NCI-H524 (cell line): ENCODE results near the gene PCGF5.
"Not testable (repeated sequence)": the region's sequence is repeated elsewhere in the genome, so short reads cannot be mapped to it uniquely, and the experiment has no call there.

Experiments used
- DNase-seq, 2 experiments: peaks; one replicate each; lab custom pipeline; 2025; lab: John Stamatoyannopoulos, UW

The PCGF5 gene

DNA sequence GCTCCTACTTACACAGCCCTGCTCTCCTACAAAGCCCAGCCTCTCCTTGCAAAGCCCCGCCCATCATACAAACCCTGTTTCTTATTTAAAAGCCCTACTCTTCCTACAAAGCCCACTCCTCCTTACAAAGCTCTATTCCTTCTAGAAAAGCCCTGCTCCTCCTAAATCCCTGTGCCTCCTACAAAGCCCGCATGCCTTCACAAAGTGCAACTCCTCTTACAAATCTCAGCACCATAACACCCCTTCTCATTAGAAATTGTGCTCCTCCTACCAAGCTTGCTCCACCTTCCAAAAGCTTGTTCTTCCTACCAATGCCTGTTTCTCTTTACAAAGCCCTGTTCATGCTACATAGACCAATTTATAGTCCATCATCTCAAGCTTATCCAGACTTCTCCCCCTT lies 66.1 kb downstream of the PCGF5 start:
- no peak for DNase-seq

DNA sequence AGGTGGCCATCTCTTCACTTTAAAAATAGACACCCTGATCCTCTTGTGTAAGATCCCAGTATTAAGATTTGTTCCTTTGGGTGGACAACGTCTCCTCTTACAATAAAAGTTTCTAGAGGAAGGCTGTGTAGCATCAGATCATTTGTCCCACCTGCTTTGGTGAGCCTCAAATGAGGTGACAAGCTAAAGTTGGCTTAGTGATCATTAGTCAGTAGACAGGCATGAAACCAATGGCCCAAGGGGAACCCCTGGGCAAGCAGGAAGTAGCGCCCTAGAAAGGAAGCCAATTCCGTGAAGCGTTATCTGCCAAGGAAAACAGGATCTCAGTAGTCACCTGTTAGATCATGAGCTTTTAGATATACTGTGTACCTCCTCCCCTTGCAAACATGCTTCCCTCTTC lies 66.8 kb downstream of the PCGF5 start:
- no peak for DNase-seq

DNA sequence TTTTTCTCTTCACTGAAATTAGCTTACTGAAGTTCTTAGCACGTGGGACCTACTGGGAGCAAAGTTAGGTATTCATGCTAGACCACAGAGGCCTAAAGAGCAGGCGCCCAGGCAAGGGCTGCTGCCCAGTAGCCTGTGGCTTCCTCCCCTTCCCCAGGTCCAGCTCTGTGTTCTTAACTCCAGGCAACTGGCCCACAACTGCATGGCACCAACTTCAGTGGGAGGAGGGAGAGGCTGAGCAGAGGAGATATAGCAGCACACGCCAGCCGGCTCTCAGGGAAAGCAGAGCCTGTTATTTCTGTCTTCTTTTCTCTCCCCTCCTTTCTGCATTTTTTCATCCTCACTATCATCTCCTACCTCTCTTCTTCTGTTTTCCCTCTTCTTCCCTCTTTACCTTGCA lies 67.4 kb downstream of the PCGF5 start:
- no peak for DNase-seq

DNA sequence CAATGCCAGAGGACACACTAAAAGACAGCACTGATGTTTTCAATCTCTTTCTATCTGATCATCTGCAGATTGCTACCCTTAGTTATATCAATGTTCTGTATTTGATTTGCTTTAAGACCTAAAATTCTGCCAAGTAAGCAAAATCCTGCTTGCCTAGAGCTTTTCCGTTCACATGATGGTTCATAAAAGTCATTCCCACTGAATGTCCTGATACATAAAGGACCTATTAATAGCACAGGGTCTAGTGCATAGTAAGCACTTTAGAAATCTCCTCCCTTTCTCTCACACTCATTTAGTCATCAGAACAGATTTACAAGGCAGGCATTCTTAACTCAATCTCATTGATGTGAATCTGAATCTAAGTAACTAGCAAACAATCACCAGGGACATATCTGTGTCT lies 68.8 kb downstream of the PCGF5 start:
- DNase-seq = no peak

DNA sequence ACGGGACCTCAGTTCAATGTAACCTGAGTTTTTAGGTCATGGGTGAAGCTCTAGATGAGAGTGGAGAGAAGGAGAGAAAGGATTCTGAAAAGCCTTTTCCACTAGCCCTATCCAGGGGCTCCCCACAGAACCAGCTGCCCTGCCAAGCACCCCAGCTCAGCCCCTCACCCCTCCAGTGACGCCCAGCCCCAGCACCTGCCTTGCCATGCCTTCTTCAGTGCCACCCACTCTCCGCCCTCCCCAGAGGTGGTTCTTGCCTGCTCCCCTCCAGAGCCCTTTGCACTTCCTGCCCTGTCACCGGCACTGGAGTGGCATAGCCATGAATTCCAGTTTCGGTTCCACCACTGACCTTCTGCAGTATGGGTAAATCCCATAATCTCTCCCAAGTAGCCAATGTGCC lies 70.1 kb downstream of the PCGF5 start:
- no peak for DNase-seq

DNA sequence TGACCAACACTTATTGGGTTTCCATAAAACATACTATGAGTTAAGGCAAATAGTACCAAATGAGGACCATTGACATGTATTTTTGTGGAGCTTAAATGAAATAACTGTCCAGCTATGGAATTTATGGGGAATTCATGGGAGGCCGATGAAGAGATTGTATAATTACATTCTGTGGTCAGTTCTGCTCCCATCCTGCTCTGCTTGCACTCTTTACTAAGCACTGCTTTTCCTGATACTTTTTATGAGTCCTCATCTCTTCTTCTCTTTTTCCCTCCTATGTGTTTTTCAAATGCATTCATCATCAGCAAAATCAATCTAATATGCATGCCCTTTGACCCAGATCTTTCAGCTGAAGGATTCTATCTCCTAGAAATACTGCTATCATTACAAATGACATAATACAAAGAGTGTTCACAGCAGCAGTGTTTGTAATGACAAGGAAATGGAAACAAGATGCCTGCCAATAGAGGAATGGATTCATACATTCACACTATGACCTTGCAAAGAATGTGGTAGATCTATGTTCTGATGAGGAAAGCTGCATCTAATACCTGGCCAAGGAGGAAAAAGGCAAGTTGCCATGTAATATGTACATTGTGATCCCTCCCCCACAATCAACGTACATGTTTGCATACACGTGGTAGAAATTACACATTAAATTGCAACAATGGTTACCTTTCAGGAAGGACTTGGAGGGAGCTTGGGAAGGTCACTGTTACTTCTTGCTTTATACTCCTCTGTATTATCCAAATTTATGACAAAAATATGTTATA lies 73.9 kb downstream of the PCGF5 start:
- no peak for DNase-seq

DNA sequence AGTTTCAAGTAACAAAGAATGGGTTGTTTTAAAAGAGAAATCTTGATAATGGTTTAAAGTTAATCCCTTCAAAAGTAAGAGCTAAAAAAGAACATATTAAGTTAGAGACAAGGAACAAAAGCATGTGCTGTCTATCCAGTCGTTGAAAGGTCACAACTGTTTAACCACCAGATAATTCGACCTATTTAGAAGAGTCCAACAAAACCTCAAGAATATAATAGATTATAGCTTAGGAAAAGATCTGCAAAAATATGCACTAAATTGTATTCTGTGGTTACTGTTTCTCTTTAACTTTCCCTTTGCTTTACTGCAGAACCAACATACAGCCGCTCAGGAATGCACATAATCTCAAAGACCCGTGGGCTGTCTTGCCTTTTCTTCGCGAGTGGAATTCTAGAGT lies 74.9 kb downstream of the PCGF5 start:
- DNase-seq = no peak

DNA sequence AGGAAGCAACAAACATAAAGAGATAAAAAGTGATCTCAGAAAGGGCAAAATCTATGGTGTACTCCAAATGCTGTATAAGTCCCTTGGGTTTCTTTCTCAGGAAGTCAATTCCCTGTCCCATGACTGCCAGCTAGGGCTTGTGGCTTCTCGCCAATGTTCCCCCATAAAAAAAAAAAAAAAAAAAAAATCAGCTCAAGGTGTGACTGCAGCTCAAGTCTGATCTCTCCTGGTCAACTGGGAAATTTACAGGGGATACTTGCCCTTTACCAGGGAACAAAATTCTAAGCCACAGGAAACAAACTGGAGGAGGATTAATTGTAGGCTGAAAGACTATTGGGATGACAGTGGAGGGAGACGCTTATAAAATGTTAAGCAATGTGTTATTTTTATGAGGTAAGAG lies 76.0 kb downstream of the PCGF5 start:
- no peak for DNase-seq

DNA sequence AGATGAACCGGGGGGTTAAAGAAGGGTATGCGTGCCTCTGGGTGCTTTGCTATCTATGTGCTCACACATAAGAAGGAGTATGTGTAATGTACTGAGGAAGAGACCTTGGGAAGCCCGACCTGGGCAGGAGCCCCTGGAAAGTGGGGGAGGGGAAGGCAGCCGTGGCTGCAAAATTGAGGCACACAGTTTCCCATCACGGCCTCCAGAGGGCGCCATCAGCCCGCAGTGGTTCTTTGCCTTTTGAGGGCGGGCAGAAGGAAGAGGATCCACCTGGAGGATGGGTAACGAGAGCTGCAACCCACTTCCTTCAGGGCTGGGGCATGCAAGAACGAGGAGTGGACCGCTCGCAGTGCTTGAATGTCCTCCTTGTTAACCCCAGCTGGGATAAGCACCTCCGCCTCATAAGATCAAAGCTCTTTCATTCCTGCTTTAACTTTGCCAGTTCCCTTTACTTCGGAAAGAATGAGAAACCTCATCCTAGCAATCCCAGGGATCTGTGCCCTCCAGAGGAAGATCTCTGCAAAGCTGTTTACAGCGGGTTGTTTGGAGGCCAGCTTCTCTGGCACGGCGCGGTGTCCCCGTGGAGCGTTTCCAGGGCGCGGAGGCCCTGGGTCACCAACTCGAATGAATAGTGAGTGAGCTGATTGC lies 77.9 kb downstream of the PCGF5 start:
- peak; percentile 10 to 68 for DNase-seq

DNA sequence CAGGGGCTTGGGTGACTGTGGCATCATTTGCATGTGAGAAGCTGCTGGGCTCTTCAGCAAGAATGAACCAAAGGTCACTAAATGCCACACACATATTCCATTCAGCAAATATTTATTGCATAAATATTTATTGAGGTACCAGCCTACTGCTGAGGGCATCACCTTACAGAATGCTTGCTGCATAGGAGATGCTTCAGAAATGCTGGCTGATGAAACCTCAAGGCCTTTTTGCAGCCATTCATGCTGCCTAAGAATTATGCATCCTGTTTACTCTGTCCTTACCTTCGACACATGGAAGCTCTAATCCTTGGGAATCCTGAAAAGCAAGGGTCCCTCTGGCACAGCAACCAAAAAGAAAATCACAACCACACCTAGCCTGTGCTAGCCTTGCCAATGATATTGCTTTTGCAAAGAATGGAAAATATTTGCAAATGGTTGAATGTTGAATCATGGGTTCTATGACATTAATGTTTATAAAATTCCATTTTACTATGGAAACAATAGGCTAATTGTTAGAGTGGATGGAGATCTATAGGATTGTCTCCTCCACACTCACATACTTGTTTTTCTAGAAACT lies 79.6 kb downstream of the PCGF5 start:
- no peak for DNase-seq

DNA sequence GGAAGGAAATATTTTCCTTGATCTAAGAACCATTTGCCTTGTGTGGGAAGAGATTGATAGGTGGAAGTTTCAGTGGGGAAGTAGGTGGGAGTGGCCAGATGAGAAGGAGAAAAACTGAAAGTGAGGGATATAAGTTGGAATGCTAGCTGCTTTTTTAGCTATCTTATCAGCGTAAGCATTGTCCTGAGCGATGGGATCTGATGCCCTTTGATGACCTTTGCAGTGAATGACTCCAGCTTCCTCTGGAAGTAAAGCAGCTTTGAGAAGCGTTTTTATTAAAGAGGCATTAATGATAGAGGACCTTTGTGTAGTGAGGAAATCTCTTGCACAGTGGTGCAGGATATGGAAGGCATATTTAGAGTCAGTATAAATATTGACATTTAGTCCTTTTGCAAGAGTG lies 82.5 kb downstream of the PCGF5 start:
- DNase-seq = not testable (repeated sequence)

DNA sequence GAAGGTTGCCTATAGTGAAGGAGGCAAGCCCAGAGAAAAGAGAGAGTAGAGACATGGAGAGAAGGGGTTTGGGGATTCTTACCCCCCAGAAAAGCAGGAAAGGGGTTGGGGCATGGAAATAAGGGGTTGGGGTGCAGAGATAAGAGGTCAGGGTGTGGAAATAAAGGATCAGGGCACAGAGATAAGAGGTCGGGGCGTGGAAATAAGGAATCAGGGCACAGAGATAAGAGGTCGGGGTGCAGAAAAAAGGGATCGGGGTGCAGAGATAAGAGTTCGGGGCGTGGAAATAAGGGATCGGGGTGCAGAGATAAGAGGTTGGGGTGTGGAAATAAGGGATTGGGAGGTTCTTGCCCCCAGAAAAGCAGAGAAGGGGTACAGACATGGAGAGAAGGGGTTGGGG lies 85.5 kb downstream of the PCGF5 start:
- DNase-seq = not testable (repeated sequence)

DNA sequence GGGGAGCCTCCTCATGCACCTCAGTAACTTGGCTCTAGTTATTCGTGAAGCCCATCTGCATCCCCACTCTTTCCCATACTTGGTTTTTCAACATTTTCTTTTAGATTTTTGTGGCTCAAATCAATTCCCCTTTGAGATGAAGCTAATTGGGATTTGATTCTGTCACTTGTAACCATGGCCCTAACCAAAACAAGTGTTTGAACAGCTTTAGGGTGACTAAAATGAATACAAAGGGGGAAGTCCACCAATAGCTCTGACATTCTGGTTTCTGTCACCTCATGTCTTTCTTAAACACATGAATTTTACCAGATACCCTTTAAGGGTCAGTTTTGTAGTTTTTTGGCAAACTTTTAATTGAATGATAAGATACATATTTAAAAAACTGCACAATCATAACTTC lies 87.0 kb downstream of the PCGF5 start:
- no peak for DNase-seq

DNA sequence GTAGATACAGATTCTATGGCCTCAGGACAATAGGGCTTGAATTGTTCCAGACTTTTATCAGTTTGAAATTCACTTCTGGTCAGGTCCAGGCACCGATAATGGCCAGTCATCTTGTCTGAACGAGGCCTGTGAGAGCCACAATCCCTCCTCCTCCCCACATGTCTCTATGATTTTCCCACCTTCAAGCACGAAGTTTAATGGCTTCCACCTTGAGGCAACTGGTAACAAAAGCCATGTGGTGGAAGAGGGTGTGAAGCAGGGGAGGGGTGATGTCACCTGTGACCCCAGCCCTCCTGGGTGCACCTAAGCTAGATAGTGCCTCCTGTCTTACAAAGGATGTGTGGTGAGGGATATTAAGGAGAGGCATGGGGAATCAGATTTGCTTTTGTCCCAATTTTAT lies 89.2 kb downstream of the PCGF5 start:
- DNase-seq = no peak

DNA sequence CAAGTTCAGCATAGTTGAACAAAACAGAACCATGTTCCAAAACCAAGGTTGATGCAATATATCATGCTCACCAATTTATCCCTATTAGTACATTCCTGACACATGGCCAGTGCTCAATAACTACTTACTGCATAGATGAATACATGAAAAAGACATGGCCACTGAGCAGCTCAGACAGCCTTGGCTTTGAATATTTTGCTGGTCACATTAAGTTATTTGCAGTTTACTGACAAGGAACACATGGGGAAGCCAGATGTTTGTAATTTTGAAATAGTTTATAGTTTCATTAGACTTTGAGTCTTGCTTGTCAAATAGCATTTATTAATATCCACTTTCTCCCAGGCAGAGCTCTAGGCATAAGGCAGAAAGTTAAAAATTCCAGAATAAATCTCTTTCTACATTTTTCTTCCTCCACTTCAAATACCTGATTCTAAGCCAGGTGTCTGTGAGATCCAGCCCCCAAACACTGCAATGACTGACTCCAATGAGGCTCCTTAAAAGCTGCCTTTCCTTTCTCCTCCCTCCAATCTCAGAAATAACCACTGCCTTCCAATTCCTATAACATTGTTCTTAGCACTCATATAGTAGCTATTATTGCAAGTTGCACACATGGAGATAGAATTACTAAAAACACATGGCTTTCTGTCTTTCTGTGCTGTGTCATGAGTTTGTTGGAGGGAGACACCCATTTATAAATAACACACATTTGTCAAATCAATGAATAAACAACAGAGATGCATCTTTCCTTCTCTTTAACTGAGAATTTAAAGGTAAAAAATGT lies 91.3 kb downstream of the PCGF5 start:
- no peak for DNase-seq

DNA sequence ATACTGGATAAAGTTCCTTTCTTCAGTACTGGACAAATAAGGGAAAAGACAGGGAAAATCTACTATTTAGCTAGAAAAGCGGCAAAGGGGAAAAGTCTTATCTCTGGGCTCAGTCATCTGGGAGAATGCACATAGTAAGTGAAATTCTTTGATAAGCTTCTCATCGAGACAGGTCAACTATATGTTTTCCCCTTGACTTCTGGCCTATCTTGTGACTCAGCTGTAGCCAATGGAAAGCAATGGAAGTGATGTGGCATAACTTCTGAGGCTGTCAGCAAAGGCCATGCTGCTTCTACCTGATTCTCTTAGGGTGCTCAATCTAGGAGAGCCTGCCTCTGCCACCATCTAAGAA lies 91.9 kb downstream of the PCGF5 start:
- DNase-seq = no peak

DNA sequence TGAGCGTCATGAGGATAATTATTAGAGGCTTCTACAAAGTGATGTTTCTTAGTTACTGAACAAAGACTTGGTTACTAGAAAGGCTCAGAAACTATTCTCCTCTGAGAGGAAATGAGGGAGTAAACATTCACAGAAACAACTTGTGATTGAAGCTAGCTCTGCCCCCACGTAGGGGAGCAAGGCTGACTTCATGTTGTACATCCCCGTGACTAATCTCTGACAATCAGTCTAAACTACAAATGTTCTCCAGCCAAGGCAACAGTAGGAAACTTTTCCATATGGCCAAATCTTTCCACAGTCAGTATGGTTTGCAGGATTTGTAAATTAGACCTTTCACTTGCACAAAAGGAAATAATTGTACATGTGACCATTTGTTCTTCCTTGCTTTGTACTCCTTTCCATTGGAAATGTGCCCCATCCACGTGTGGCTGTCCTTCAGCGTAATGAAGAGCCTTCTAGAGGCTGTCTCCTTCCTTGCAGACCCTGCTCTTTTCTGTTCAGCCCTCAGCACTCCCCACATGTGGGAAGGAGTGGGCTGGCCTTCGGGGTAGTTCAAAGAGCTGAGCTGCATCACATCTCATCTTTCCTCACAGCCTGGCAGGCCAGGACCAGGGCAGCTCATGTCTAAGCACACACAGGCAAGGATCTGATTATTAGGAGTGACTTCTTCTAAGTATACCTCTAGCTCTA lies 93.5 kb downstream of the PCGF5 start:
- DNase-seq = no peak

DNA sequence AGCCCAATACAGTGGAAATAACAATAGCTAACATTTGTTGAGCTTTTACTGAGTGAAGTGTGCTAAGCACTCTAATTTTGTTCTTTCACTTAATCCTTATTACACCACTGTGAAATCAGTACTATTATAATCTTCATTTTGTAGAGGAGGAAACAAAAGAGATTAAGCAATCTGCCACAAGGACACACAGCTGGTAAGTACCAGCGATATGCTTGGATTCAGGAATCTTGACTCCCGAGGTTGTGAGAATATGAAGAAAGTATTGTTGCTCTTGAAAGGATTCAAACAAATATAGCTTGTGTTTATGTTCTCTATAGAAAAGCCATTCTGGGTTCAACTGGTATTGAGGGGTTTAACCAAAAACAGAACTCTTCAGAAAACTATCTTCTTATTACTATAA lies 96.0 kb downstream of the PCGF5 start:
- DNase-seq = peak in 1 of 2 experiments; percentile 22

DNA sequence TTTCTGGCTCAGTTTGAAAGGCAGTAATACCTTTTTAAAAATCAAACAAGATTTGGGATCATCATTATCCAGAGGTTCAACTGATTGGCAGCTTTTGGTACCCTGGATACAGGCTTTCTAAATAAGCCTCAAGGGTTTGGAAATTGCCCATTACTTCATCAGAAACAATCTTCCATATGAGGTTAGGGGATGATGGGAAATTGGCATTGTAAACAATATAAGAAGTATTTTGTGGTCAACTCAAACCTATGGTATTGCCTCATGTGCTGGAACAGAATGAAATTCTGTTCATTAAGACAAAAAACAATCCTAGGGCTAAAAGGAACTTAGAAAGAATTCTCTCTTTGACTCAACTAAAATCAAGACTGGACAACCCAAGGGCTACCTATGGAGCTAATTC lies 97.1 kb downstream of the PCGF5 start:
- DNase-seq = no peak

DNA sequence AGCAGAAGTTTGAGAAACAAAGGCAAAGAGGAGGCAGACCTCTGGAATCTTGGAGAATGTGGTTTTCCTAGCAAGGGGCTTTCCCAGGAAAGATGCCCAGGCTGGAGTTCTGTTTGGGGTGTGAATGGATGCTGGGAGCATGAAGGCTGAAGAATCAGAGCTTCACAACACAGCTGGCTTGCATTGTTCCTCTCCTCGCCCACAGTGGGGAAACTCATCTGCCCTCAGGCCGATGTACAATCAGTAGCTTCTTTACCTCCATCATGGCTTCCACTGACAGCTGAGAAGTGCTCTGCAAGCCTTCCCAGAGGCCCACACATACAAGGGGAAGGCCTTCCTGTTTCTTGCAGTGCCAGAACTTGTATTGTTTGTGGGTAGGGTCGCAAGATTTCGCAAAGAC lies 98.9 kb downstream of the PCGF5 start:
- DNase-seq = no peak

DNA sequence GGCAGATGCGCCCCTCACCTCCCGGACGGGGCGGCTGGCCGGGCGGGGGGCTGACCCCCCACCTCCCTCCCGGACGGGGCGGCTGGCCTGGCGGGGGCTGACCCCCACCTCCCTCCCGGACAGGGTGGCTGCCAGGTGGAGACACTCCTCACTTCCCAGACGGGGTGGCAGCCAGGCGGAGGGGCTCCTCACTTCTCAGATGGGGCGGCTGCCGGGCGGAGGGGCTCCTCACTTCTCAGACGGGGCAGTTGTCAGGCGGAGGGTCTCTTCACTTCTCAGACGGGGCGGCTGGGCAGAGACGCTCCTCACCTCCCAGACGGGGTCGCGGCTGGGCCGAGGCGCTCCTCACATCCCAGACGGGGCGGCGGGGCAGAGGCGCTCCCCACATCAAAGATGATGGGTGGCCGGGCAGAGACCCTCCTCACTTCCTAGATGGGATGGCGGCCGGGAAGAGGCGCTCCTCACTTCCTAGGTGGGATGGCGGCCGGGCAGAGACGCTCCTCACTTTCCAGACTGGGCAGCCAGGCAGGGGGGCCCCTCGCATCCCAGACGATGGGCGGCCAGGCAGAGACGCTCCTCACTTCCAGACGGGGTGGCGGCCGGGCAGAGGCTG lies 102.9 kb downstream of the PCGF5 start:
- not testable (repeated sequence) for DNase-seq
